Adipose tissue (tissue), 3 donors: ENCODE results near the gene CTRL. TPM values are rescaled to one million over a fixed set of nuclear protein-coding genes. Genes with fewer than 3 reads are reported as not detected.

Experiments used
- H3K27ac ChIP-seq: one replicate; pipeline ENCODE4 v1.5.1; 2013; ENCODE audit warnings: low read depth, low read length
- WGBS, 3 donors: extraction: QIAGEN DNeasy Blood & Tissue Kit; methylation state at CpG; one replicate each; pipeline ENCODE4 v1.1.7; 2013; 5-methylcytosine and 5-hydroxymethylcytosine counted together
- polyA plus RNA-seq, 3 donors: library from polyadenylated mRNA; stranded (reverse); fragments of 200-250 nt; gene quantifications; one replicate each; pipeline ENCODE4 v1.2.3, GENCODE V29; 2013
- donor health status: healthy with polysubstance abuse.
- donor health status: Bipolar disorder and iron deficiency.
- donor health status: healthy.

The CTRL gene
- polyA plus RNA-seq, 3 donors = 1.3 to 627 (median 2.2) TPM

DNA sequence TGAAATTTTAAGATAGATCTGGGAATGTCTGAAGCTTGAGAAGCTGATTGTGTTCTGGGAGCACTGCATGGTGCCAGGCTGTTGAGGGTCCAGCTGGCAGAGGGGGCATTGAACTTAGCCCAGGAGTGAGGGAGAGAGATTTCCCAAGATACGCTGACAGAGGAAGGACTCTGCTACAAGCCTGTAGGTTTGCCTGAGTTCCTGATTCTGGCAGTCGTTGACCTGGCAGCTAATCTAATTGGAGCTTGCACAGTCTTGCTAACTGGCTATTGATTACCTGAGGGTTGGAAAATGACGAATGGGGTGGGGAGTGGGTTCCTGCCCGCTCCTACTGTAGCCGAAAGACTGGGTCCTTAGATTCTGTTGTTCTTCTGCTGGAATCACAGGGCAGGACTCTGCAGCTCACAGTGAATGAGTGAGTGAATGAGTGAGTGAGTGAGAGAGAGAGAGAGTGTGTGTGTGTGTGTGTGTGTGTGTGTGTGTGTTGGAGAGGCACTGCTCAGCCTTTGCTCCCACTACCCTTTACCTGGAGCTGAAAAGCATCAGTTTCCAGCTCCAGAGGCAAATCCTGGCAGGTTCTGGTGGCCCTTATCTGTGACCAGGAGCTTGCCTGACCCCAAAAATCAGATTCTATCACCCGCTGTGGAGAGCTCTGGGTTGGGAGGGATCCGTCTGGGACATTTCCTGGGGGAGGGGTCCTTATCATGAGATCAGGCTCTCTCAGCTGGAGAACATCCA, 16.7 kb downstream of the CTRL start:
- no peak overlapping the region for H3K27ac ChIP-seq
- WGBS, 3 donors = 72 to 77% (median 76%) methylated on average over 7 of the region's 7 CpGs

DNA sequence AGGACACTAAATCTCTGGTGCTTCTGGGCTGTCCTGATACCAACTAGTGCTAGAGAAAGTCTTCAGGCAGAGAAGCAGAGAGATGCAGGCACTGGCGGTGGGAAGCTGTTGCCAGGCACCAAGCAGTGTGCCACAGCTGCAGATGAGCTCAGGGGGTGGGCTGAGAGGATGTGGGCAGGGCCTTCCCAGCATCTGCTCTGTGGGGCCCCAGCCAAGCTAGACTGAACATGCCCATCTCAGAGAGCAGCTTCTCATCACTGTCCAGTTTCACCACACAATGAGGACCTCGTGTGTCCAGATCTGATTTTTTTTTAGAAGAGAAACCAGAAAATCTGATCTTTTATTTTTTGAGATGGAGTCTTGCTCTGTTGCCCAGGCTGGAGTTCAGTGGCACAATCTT, 21.5 kb downstream of the CTRL start:
- WGBS, 3 donors = 61 to 83% (median 64%) methylated on average over 2 of the region's 2 CpGs
- no peak overlapping the region for H3K27ac ChIP-seq

DNA sequence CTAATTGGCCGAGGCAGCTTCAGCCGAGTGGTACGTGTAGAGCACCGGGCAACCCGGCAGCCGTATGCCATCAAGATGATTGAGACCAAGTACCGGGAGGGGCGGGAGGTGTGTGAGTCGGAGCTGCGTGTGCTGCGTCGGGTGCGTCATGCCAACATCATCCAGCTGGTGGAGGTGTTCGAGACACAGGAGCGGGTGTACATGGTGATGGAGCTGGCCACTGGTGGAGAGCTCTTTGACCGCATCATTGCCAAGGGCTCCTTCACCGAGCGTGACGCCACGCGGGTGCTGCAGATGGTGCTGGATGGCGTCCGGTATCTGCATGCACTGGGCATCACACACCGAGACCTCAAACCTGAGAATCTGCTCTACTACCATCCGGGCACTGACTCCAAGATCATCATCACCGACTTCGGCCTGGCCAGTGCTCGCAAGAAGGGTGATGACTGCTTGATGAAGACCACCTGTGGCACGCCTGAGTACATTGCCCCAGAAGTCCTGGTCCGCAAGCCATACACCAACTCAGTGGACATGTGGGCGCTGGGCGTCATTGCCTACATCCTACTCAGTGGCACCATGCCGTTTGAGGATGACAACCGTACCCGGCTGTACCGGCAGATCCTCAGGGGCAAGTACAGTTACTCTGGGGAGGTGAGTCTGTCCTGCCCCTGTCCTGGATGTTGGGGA, 22.5 kb downstream of the CTRL start:
- H3K27ac ChIP-seq = no peak overlapping the region
- 95 to 96% (median 95%) methylated on average over 36 of the region's 36 CpGs for WGBS, 3 donors

DNA sequence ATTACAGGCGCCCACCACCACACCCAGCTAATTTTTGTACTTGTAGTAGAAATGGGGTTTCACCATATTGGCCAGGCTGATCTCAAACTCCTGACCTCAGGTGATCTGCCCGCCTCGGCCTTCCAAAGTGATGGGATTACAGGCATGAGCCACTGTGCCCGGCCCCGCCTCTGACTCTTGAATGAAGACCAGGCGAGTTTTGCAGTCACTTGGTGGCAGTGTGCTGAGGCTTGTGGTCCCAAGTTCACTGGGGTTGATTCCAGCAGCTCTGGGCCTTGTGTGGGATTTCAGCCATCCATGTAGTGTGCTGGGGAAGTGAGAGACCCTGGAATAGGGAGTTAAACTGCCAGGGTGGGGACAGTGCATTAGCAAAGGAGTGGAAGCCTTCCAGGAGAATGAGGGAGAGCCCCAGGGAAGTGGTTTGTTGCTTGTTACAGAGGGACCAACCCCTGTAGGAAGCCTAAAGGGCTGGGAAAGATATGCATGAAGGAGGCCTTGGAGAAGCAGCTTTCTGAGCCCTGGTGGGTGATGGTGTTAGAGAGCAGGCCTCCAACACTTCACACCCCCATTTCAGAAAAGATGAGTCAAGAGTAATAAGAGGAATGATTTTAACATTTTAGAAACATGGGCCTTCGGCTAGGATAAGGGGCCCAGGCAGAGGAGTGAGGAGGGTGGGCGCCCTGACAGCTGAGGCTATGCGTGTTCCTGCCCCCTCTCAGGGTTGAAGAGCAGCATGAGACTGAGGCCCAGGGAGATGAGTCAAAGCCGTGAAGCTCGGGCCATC, 24.1 kb downstream of the CTRL start:
- no peak overlapping the region for H3K27ac ChIP-seq
- WGBS, 3 donors = 86 to 93% (median 90%) methylated on average over 11 of the region's 11 CpGs

DNA sequence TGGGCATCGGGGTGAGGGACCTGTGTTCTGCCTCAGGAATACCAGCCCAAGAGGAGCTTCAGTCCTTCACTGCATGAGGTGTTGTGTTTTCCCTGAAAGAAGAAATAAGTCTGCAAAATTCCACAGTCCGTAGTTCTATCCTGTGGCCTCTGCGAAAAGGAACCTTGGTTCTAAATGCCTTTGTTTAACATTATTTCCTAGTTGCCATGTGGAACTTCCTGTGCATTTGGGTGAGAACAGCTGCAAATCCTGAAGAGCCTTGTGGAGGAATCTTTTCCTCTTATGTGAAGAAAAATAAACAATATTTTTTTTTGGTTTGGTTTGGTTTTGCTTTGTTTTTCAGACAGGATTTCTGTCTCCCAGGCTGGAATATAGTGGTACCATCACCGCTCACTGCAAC, 28.8 kb downstream of the CTRL start:
- 69 to 83% (median 82%) methylated on average over 4 of the region's 4 CpGs for WGBS, 3 donors
- H3K27ac ChIP-seq = no peak overlapping the region

DNA sequence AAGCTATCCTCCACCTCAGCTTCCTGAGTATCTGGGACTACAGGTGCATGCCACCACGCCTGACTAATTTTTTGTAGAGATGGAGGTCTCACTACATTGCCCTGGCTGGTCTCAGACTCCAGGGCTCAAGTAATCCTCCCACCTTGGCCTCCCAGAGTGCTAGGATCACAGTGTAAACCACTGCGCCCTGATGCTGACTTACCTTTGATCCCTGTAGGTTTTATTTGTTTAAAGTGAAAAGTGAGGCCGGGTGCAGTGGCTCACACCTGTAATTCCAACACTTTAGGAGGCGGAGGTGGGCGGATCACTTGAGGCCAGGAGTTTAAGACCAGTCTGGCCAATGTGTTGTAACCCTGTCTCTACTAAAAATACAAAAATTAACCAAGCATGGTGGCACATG, 29.9 kb downstream of the CTRL start:
- no peak overlapping the region for H3K27ac ChIP-seq
- 83 to 95% (median 95%) methylated on average over 5 of the region's 5 CpGs for WGBS, 3 donors

DNA sequence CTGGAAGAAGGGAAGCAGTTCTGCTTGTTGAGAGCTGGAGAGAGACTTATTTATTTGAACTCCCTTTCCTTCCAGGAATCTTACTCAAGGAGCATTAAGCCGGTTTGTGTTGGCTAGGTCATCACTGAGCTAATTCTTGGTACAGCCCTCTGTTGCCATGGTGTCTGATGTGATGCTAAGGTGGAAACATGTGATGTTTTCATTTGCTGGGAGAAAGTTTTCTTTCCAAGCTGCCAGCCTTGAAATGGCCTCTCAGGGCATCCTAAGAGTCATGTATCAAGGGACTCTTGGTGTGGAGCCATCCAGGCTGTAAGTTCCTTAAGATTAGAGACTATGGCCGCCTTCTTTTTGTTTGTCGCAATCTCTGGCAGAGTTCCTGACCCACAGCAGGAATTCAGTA, 34.4 kb downstream of the CTRL start:
- H3K27ac ChIP-seq = no peak overlapping the region
- 62 to 71% (median 64%) methylated on average over 3 of the region's 3 CpGs for WGBS, 3 donors

DNA sequence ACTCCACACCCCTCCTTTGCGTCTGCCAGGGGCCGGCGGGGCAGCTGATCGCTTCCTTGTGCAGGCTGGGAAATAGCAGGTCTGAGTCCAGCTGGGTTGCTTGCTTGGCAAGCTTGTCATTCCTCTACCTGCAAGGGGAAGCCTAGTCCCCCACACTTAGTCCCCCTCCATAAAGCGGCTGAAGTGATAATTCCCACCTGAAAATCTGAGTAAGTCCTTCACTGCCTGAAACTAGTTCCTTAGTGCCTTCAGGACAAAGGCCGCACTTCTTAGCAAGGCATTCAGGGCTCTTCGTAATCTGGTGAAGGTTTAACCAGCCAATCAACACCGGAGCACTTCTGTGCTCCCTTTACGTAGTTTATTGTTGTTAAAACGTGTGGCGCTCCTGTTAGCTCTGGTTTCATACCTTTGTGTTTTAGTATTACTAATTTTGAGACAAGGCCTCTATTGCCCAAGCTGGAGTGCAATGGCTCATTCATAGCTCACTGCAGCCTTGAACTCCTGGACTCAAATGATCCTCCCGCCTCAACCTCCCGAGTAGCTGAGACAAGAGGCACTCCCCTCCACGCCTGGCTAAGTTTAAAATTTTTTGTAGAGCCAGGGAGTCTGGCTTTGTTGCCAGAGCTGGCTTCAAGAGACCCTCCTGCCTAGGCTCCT, 37.8 kb downstream of the CTRL start:
- H3K27ac ChIP-seq = no peak overlapping the region
- WGBS, 3 donors = 7 to 25% (median 23%) methylated on average over 14 of the region's 14 CpGs

DNA sequence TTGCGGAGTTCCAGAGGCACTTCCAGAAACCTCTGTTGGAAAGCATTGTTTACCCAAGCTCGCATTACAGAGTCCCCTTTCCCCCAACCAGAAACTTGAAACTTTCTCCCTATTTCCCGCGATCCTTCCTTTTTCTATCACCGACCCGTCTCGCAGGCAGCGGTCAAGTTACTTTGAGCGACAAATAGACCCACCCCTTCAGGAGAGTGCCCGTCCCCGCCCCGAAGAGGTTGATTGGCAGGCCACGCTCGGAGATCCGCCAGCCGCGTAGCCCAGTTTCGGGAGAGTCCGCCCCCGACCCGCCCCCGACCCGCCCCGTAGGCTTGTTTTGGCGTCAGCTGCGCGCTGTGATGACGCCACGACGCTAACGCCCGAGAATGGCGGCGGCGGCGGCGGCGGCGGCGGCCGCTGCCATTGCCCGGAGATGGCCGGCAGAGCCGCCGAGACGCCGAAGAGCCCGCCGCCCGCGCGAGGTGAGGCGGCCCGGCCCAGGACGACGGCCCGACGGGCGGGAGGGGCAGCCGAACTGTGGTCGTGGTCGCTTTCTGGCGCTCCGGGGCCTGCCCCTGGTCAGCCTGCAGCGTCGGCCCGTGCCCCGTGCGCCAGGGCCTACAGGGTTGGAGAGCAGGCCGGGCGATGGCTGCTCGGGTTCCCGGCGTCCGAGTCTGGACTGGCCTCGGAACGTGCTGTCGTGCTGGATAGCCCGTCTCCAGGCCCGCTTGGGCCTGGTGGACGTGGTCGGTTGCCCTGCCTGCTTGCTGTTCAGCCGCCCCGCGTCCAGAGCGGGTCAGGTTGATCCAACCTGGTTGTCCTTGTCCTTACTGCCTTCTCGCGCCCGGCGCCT, 38.5 kb downstream of the CTRL start, which contains the start of gene PSKH1:
Gene PSKH1, plus strand, starts transcription at position 356 of the 844 bp plus-strand sequence. CDS start 15,496 bp downstream, outside the sequence.
- H3K27ac ChIP-seq = no peak within 1 kb of the TSS
- WGBS, 3 donors = 0% methylated on average over 66 to 90 of the region's 90 CpGs

DNA sequence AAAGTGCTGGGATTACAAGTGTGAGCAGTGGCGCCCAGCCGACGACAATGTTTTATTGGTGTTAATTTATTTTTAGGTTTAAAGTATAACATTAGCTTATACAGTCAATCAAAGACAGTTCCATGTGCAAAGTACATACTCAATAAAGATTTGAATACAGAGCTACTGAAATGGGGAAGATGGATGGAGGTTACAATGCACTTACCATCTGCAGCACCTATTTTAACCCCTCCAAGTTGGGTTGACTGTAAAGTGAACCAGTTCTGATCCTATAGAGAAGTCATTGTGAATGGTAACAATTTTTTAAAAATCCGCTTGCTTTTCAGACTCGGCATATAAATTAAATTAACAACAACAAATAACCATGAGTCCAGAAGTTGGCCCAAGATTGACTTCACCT, 39.3 kb downstream of the CTRL start:
- no peak overlapping the region for H3K27ac ChIP-seq
- 69 to 74% (median 70%) methylated on average over 5 of the region's 5 CpGs for WGBS, 3 donors

DNA sequence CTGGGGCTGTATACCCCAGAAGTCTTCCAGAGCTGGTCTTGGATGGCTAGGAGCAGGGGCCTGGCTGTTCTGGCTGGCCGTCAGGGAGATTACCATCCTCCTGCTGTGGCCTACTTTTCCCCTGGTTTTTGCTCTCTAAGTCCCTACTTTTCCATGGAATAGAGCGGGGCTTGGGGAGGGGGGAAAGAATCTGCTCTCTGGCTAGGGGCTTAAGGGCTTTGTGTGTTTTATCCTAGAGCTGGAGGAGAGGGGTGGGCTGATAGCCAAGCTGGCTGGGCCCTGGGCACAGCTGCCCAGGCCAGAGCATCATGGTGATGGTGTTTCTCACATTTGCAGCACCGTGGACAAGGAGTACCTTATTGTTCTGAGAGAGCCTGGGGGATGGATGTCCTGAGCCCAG, 43.3 kb downstream of the CTRL start:
- no peak overlapping the region for H3K27ac ChIP-seq
- WGBS, 3 donors = 83 to 94% (median 87%) methylated on average over 3 of the region's 3 CpGs

DNA sequence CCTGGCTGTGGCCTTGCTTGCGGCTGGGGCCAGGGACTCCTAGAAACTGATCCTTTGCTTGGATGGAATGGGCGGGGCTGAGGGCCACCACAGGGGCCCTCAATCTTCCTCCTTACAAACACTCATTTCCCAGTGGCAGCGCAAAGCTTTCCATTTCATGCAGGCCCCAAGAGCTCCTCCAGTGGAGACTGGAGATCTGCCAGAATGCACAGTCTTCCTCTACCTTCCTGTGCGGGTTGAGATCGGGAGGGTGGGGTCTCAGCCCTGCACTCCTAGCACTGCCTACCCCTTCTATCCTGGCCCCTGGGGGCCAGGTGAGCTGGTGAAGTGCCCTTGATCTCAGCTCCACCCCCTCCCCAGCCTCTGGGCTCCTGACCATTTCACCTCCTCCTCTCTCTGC, 45.3 kb downstream of the CTRL start:
- H3K27ac ChIP-seq = no peak overlapping the region
- WGBS, 3 donors = 90 to 97% (median 95%) methylated on average over 5 of the region's 5 CpGs

DNA sequence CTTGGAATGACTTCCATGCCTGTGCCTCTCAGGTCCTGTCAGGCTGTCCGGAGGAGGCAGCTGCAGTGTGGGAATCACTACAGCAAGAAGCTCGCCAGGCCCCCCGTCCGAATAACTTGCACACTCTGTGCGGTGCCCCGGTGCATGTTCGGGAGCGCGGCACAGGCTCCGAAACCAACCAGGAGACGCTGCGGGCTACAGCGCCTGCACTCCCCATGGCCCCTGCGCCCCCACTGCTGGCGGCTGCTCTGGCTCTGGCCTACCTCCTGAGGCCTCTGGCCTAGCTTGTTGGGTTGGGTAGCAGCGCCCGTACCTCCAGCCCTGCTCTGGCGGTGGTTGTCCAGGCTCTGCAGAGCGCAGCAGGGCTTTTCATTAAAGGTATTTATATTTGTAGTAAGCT, 45.7 kb downstream of the CTRL start:
- H3K27ac ChIP-seq = no peak overlapping the region
- 93 to 96% (median 96%) methylated on average over 19 of the region's 19 CpGs for WGBS, 3 donors

DNA sequence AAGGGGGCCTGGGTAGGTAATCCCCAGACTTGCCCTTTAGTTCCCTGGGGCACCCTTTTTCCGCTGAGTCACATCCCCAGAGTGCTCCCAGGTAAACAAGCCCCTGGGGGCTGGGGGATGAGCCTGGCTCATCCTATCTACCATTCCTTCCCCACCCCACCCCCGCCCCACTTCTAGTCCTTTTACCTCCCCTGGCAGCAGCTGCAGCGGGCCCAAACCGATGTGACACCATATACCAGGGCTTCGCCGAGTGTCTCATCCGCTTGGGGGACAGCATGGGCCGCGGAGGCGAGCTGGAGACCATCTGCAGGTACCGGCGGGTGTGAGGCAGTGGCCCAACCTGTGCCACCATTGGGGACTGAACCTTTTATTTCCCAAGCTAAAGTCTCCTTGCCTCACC, 46.1 kb downstream of the CTRL start:
- 92 to 93% (median 93%) methylated on average over 12 of the region's 12 CpGs for WGBS, 3 donors
- no peak overlapping the region for H3K27ac ChIP-seq

DNA sequence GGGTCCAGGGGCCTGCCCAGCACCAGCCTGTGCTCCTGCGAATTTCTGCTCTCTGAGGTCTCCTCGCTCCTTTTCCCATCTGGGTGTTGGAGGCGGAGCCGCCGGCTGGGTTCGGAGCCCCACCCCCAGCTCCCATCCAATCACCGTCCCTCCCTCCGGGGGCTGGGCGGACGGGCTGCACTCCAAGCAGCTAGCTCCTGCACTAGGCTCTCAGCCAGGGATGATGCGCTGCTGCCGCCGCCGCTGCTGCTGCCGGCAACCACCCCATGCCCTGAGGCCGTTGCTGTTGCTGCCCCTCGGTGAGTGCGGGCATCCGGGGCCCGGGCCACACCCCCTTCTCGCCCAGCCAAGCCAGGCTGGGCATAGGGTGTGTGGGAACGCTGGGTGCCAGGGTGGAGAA, 47.0 kb downstream of the CTRL start, which contains the start of gene NRN1L:
Gene NRN1L, plus strand, starts transcription at position 202 of the 400 bp plus-strand sequence. Its CDS starts 19 bp downstream, at position 221.
- H3K27ac ChIP-seq = no peak within 1 kb of the TSS
- WGBS, 3 donors = 48 to 62% (median 49%) methylated on average over 22 of the region's 22 CpGs

DNA sequence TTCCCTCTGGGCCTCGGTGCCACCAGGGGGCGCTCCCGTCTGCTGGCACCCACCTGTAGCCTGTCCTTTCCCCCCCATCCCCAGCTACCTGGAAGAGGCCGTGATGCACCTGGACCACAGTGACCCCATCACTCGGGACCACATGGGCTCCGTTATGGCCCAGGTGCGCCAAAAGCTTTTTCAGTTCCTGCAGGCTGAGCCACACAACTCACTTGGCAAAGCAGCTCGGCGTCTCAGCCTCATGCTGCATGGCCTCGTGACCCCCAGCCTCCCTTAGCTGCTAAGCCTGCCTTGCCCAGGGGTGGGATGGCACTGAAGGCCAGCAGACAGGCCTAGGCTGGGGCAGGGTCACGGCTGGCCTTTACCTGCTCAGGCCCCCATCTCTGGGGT, 47.8 kb downstream of the CTRL start:
- no peak overlapping the region for H3K27ac ChIP-seq
- 48 to 62% (median 62%) methylated on average over 11 of the region's 11 CpGs for WGBS, 3 donors

DNA sequence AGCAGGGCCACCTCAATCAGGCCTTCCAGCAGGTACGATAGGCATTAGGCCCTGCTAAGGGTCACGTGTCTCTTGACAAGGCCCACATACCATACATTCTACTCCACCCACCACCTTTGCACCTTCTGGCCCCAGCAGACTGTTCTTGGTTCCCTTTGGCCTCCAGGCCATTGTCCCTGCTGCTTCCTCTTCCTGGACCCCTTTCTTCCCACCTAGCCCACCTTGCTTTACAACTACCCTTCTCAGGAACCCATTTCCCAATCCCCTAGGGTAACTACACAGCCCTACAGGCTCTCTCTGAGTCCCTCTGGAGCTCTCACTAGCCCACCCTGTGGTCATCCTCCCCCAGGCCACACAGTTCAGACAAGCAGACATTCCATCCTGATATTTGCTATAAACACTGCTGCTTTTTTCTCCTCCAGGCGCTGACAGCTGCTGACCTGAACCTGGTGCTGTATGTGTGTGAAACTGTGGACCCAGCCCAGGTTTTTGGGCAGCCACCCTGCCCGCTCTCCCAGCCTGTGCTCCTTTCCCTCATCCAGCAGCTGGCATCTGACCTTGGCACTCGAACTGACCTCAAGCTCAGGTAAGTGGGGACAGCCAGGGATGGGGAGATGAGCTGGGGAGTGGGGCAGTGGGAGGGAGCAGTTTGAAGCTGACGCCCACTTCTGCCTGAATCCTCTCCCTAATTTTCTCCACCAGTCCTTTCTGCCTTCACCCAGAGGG, 48.4 kb downstream of the CTRL start:
- 74 to 83% (median 78%) methylated on average over 6 of the region's 6 CpGs for WGBS, 3 donors
- no peak overlapping the region for H3K27ac ChIP-seq
